NCI-H1436 (cell line): ENCODE measurements around the gene PES1.
"Not testable (repeated sequence)": the region's sequence is repeated elsewhere in the genome, so short reads cannot be mapped to it uniquely, and the experiment has no call there.

Experiments used
- DNase-seq: peaks from one replicate; lab custom pipeline; 2025; lab: John Stamatoyannopoulos, UW

PES1 gene

GRCh38 chr22:30574095-30574981, 17.4 kb downstream of the PES1 start, which contains the start of gene GAL3ST1:
Gene GAL3ST1, minus strand, starts transcription at chr22:30574665. Its CDS starts 17,273 bp downstream, at chr22:30557392.
- DNase-seq = no peak

- DNase-seq = no peak
These were observed 18.1 kb downstream of the PES1 start for GRCh38 chr22:30573594-30574094.

- no peak for DNase-seq
These were observed 18.7 kb downstream of the PES1 start for GRCh38 chr22:30572840-30573593.

- no peak for DNase-seq
These were observed 19.5 kb downstream of the PES1 start for GRCh38 chr22:30572210-30572609.

- DNase-seq = no peak
These were observed 22.0 kb downstream of the PES1 start for GRCh38 chr22:30569674-30570202.

GRCh38 chr22:30568137-30568805, 23.4 kb downstream of the PES1 start:
- no peak for DNase-seq

GRCh38 chr22:30567277-30567676, 24.4 kb downstream of the PES1 start:
- DNase-seq = not testable (repeated sequence)

GRCh38 chr22:30566125-30566524, 25.6 kb downstream of the PES1 start:
- no peak for DNase-seq

GRCh38 chr22:30565341-30565740, 26.4 kb downstream of the PES1 start:
- no peak for DNase-seq

GRCh38 chr22:30564761-30565119, 27.0 kb downstream of the PES1 start:
- no peak for DNase-seq

- DNase-seq = no peak
These were observed 27.5 kb downstream of the PES1 start for GRCh38 chr22:30564045-30564760.

GRCh38 chr22:30562366-30562765, 29.3 kb downstream of the PES1 start:
- DNase-seq = no peak

- no peak for DNase-seq
These were observed 30.1 kb downstream of the PES1 start for GRCh38 chr22:30561402-30562189.

- DNase-seq = not testable (repeated sequence)
These were observed 31.0 kb downstream of the PES1 start for GRCh38 chr22:30560643-30561202.

GRCh38 chr22:30559889-30560288, 31.8 kb downstream of the PES1 start:
- no peak for DNase-seq

- no peak for DNase-seq
These were observed 34.5 kb downstream of the PES1 start for GRCh38 chr22:30557243-30557642.

GRCh38 chr22:30556388-30556787, 35.3 kb downstream of the PES1 start:
- DNase-seq = no peak

GRCh38 chr22:30555282-30556210, 36.2 kb downstream of the PES1 start:
- DNase-seq = no peak

GRCh38 chr22:30553971-30554370, 37.7 kb downstream of the PES1 start:
- DNase-seq = no peak
